GM15510 (cell line): Measurements from ENCODE around the gene CANT1.

Experiments
- POLR2A ChIP-seq: IDR thresholded peaks from 3 replicates; pipeline ENCODE4 v1.6.1; 2011; ENCODE audit warnings: borderline replicate concordance; ENCODE audit not compliant: insufficient read length; ENCODE audit errors: extremely low read depth

CANT1 gene

GRCh38 chr17:79046916-79047280 lies 37.3 kb upstream of the CANT1 start:
- TF ChIP-seq POLR2A = no peak

GRCh38 chr17:79046197-79046915 lies 36.8 kb upstream of the CANT1 start:
- TF ChIP-seq POLR2A = no peak

- TF ChIP-seq POLR2A = no peak
Observed at GRCh38 chr17:79045842-79046196, 36.3 kb upstream of the CANT1 start.

GRCh38 chr17:79045001-79045729 lies 35.6 kb upstream of the CANT1 start:
- TF ChIP-seq POLR2A = no peak

GRCh38 chr17:79044462-79044861 lies 34.9 kb upstream of the CANT1 start:
- TF ChIP-seq POLR2A = no peak

GRCh38 chr17:79043931-79044320 lies 34.4 kb upstream of the CANT1 start:
- no peak for TF ChIP-seq POLR2A

GRCh38 chr17:79043191-79043930 lies 33.8 kb upstream of the CANT1 start:
- no peak for TF ChIP-seq POLR2A

- TF ChIP-seq POLR2A = no peak
Observed at GRCh38 chr17:79042421-79043190, 33.0 kb upstream of the CANT1 start.

- TF ChIP-seq POLR2A = no peak
Observed at GRCh38 chr17:79041723-79042420, 32.3 kb upstream of the CANT1 start.

- no peak for TF ChIP-seq POLR2A
Observed at GRCh38 chr17:79041041-79041570, 31.5 kb upstream of the CANT1 start.

GRCh38 chr17:79039886-79040285 lies 30.3 kb upstream of the CANT1 start:
- TF ChIP-seq POLR2A = no peak

GRCh38 chr17:79039171-79039570 lies 29.6 kb upstream of the CANT1 start:
- TF ChIP-seq POLR2A = no peak

GRCh38 chr17:79038545-79039135 lies 29.1 kb upstream of the CANT1 start:
- no peak for TF ChIP-seq POLR2A

GRCh38 chr17:79036596-79036995 lies 27.0 kb upstream of the CANT1 start:
- no peak for TF ChIP-seq POLR2A

- no peak for TF ChIP-seq POLR2A
Observed at GRCh38 chr17:79036181-79036580, 26.6 kb upstream of the CANT1 start.

GRCh38 chr17:79035686-79036085 lies 26.1 kb upstream of the CANT1 start:
- TF ChIP-seq POLR2A = no peak
